A549 (cell line): ENCODE data around the gene SENP8. TPM values are rescaled to one million over a fixed set of nuclear protein-coding genes. Genes with fewer than 3 reads are reported as not detected.

Source experiments
- ATAC-seq, 2 experiments: fragments of 200-7000 bp in 1 of 2; fragments of >200 bp in 1 of 2; cut with Nextera tagmentation in 1 of 2; cut with Tn5 transposase in 1 of 2; 3 replicates each; pipeline versions ENCODE4 v1.8.0 to v1.9.1; 2018 to 2020; ENCODE audit warnings: mild to moderate bottlenecking in 1 of 2, moderate library complexity in 1 of 2
- CTCF ChIA-PET: fragments of 300-600 bp; sonication (Branson Sonifier 250); formaldehyde crosslinking; extraction: SDS; loops from one replicate; lab custom pipeline; 2021; ENCODE audit warnings: antibody characterized with exemption, inconsistent platforms; lab: Yijun Ruan, JAX
- POLR2A ChIA-PET: fragments of 350-600 bp; formaldehyde crosslinking; extraction: SDS; loops from one replicate; lab custom pipeline; 2021; ENCODE audit warnings: antibody characterized with exemption, inconsistent platforms; lab: Yijun Ruan, JAX
- DNase-seq, 2 experiments: peaks; one replicate each; pipeline versions ENCODE4 v3.0.0 to v3.0.0-alpha.2; 2011 to 2016; ENCODE audit warnings: low read depth in 1 of 2, low spot score in 1 of 2
- FAIRE-seq: peaks from 2 replicates; lab custom pipeline; 2011; peaks lifted over from hg19 to GRCh38; lab: Jason Lieb, UNC
- H3K27ac ChIP-seq, 2 experiments: fragments of >200 bp; sonication (Bioruptor Twin); formaldehyde crosslinking; 3 replicates each; pipeline ENCODE4 v1.5.1; 2016 to 2017
- H3K4me1 ChIP-seq: fragments of >200 bp; sonication (Bioruptor Twin); formaldehyde crosslinking; 3 replicates; pipeline ENCODE4 v1.6.1; 2016
- H3K4me2 ChIP-seq: fragments of >200 bp; sonication (Bioruptor Twin); formaldehyde crosslinking; 3 replicates; pipeline ENCODE4 v1.6.1; 2016
- H3K4me3 ChIP-seq: fragments of >200 bp; sonication (Bioruptor Twin); formaldehyde crosslinking; 3 replicates; pipeline ENCODE4 v1.5.1; 2016
- H3K9me3 ChIP-seq: fragments of >200 bp; sonication (Bioruptor Twin); formaldehyde crosslinking; 3 replicates; pipeline ENCODE4 v1.6.1; 2016
- ATOH8 ChIP-seq: fragments of 250-450 bp; sonication (Bioruptor Pico); IDR thresholded peaks from 2 replicates; pipeline ENCODE4 v1.5.0; 2020; ENCODE audit warnings: low read depth, mild to moderate bottlenecking, moderate library complexity
- EHF ChIP-seq: fragments of 250-450 bp; sonication (Bioruptor Pico); IDR thresholded peaks from 2 replicates; pipeline ENCODE4 v1.5.0; 2020; ENCODE audit warnings: mild to moderate bottlenecking
- EHMT2 ChIP-seq: fragments of 200-600 bp; sonication (generic); IDR thresholded peaks from 2 replicates; pipeline ENCODE4 v1.6.1; 2016; ENCODE audit warnings: antibody characterized with exemption, low read depth, mild to moderate bottlenecking, moderate library complexity
- ELK1 ChIP-seq: fragments of 150-350 bp; IDR thresholded peaks from 2 replicates; pipeline ENCODE4 v1.6.1; 2014; ENCODE audit warnings: low read depth, mild to moderate bottlenecking, low read length
- ESRRA ChIP-seq: fragments of 150-350 bp; IDR thresholded peaks from 2 replicates; pipeline ENCODE4 v1.6.1; 2014; ENCODE audit warnings: mild to moderate bottlenecking, low read length, borderline replicate concordance
- GATA3 ChIP-seq: IDR thresholded peaks from 2 replicates; pipeline ENCODE4 v1.6.1; 2012; ENCODE audit warnings: borderline replicate concordance
- MAX ChIP-seq: IDR thresholded peaks from 2 replicates; pipeline ENCODE4 v1.6.1; 2012
- MAZ ChIP-seq: fragments of 150-350 bp; IDR thresholded peaks from 2 replicates; pipeline ENCODE4 v1.6.1; 2014; ENCODE audit warnings: antibody characterized with exemption, low read depth, low read length, borderline replicate concordance
- PHF8 ChIP-seq: fragments of 200-600 bp; sonication (generic); IDR thresholded peaks from 2 replicates; pipeline ENCODE4 v1.6.1; 2016; ENCODE audit warnings: low read depth, mild to moderate bottlenecking, antibody characterized with exemption, moderate library complexity, borderline replicate concordance
- POLR2A ChIP-seq: IDR thresholded peaks from 2 replicates; pipeline ENCODE4 v1.6.1; 2012; ENCODE audit warnings: mild to moderate bottlenecking, low read length
- POLR2AphosphoS2 ChIP-seq: conservative IDR thresholded peaks from 2 replicates; pipeline ENCODE4 v1.6.1; 2012; ENCODE audit warnings: low read length, improper control_type of control experiment, inconsistent platforms
- RAD21 ChIP-seq, 2 experiments: fragments of >200 bp in 1 of 2; sonication (Bioruptor Twin) in 1 of 2; formaldehyde crosslinking in 1 of 2; IDR thresholded peaks in 1 of 2; conservative IDR thresholded peaks in 1 of 2; 2 replicates in 1 of 2; 3 replicates in 1 of 2; pipeline ENCODE4 v1.6.1; 2012 to 2018; ENCODE audit warnings: inconsistent platforms in 1 of 2
- RCOR1 ChIP-seq: fragments of 150-350 bp; IDR thresholded peaks from 2 replicates; pipeline ENCODE4 v1.6.1; 2014; ENCODE audit warnings: antibody characterized with exemption, low read length, low read depth
- REST ChIP-seq: fragments of 200-600 bp; sonication (generic); IDR thresholded peaks from 2 replicates; pipeline ENCODE4 v1.6.1; 2016; ENCODE audit warnings: antibody characterized with exemption, mild to moderate bottlenecking, moderate library complexity
- RNF2 ChIP-seq: fragments of 200-600 bp; sonication (generic); IDR thresholded peaks from 2 replicates; pipeline ENCODE4 v1.6.1; 2016; ENCODE audit warnings: low read depth, mild to moderate bottlenecking, antibody characterized with exemption, moderate library complexity, borderline replicate concordance
- SMC3 ChIP-seq: fragments of >200 bp; sonication (Bioruptor Twin); formaldehyde crosslinking; IDR thresholded peaks from 3 replicates; pipeline ENCODE4 v1.6.1; 2018; ENCODE audit warnings: inconsistent platforms
- ZSCAN20 ChIP-seq: fragments of 250-450 bp; sonication (Bioruptor Pico); IDR thresholded peaks from 2 replicates; pipeline ENCODE4 v1.8.0; 2022; ENCODE audit warnings: mild to moderate bottlenecking, moderate library complexity
- whole genome bisulfite sequencing: methylation state at CpG from one replicate; pipeline ENCODE4 v1.1.6; 2017; ENCODE audit errors: missing lambda C conversion rate; 5-methylcytosine and 5-hydroxymethylcytosine counted together
- polyA plus RNA-seq, 4 experiments: library from polyadenylated mRNA; depleted of rRNA in 3 of 4; stranded (reverse); fragments of >200 nt; fragmentation: RNase III in 1 of 4; extraction: RNeasy Plus Mini Kit Qiagen cat#74134 plus additional on column Dnase treatment in 1 of 4; gene quantifications; 2 replicates in 3 of 4; 3 replicates in 1 of 4; pipeline ENCODE4 v1.2.3, GENCODE V29; 2011 to 2017

SENP8 gene
- polyA plus RNA-seq, 2 of the 4 experiments (the other 2 are of a cell fraction): 1.2 to 3.7 TPM

- no peaks in the 10 kb centered on the region for H3K9me3 ChIP-seq
- H3K4me3 ChIP-seq: no peak overlapping the region
- POLR2A ChIA-PET: no interaction called here
- DNase-seq: no peak
- TF ChIP-seq EHF (CRISPR knock-in tag): no peak
- TF ChIP-seq POLR2AphosphoS2: no peak
- no peak for TF ChIP-seq MAZ
- no peak for TF ChIP-seq POLR2A
- TF ChIP-seq ESRRA: no peak
- no peak for TF ChIP-seq MAX
- no peak for TF ChIP-seq ZSCAN20 (CRISPR knock-in tag)
- no peak for TF ChIP-seq ATOH8 (CRISPR knock-in tag)
- TF ChIP-seq RAD21 (conservative IDR thresholded peaks at IDR 0.05 in 1 of 2, IDR thresholded peaks at IDR 0.05 in 1 of 2): no peak
- no peak for TF ChIP-seq RNF2
- 22% methylated on average over 1 of the region's 1 CpG for WGBS
- no peak for ATAC-seq
- H3K27ac ChIP-seq: no peak overlapping the region
- FAIRE-seq: no peak
- H3K4me1 ChIP-seq: 0 out of 3 replicates have a peak, but pooled peaks cover under 1% of the 10 kb centered on the region
- CTCF ChIA-PET: interaction anchor here (1.0 to 1.9 kb wide), 2 partner anchors 32 to 35 kb away, joined by 3 to 6 read pairs; no protein-coding TSS in a partner anchor
- no peak overlapping the region for H3K4me2 ChIP-seq
Measured at GRCh38 chr15:72124218-72124617, 6.0 kb downstream of the SENP8 start.

GRCh38 chr15:72127724-72128322, 9.6 kb downstream of the SENP8 start:
- 57% methylated on average over 2 of the region's 2 CpGs for WGBS
- ATAC-seq: no peak

More at GRCh38 chr15:72127724-72128322, 9.6 kb downstream of the SENP8 start:
- H3K4me2 ChIP-seq: no peak overlapping the region
- no peak overlapping the region for H3K4me3 ChIP-seq
- no peak for TF ChIP-seq SMC3
- no peak for TF ChIP-seq PHF8
- no peak for TF ChIP-seq ZSCAN20 (CRISPR knock-in tag)
- TF ChIP-seq EHMT2: no peak
- TF ChIP-seq REST: no peak
- TF ChIP-seq ELK1: no peak
- TF ChIP-seq RCOR1: no peak
- TF ChIP-seq GATA3: no peak
- no peaks in the 10 kb centered on the region for H3K4me1 ChIP-seq
- H3K27ac ChIP-seq: no peak overlapping the region
- ChIA-PET POLR2A (interaction anchor here (3.7 kb wide), 1 partner anchor 10 kb away, joined by 12 read pairs; the partner anchor contains the start of genes MYO9A and SENP8), CTCF (interaction anchor here (0.8 to 3.7 kb wide), 6 partner anchors 9 to 327 kb away, joined by 3 to 14 read pairs (median 4); partner anchors contain the start of gene SENP8)
- FAIRE-seq (no peak), DNase-seq (no peak)
- no peaks in the 10 kb centered on the region for H3K9me3 ChIP-seq
